T-cell (primary cell): ENCODE data around the gene LMOD3. TPM values are rescaled to one million over a fixed set of nuclear protein-coding genes. Genes with fewer than 3 reads are reported as not detected.
A peak's percentile ranks its signal among the peaks of the same experiment; 100 is the strongest.

Experiments
- ATAC-seq, 4 experiments: fragments of 200-7000 bp in 3 of 4; fragments of 150-1000 bp in 1 of 4; cut with Tn5 transposase; replicated peaks in 1 of 4; 1 replicate in 3 of 4; 2 replicates in 1 of 4; pipeline ENCODE4 v1.10.0; 2021; ENCODE audit warnings: moderate library complexity in 3 of 4, mild to moderate bottlenecking in 2 of 4, moderate number of reproducible peaks in 1 of 4
- CTCF ChIA-PET, 2 donors: fragments of 300-600 bp; sonication (Branson Sonifier 250); formaldehyde crosslinking; loops; one replicate each; lab custom pipeline; 2022; ENCODE audit warnings: antibody characterized with exemption in 2 of 2; lab: Charles Lee
- POLR2A ChIA-PET, 2 donors: fragments of 300-600 bp; sonication (Branson Sonifier 250); formaldehyde crosslinking; loops; one replicate each; lab custom pipeline; 2022; ENCODE audit warnings: antibody characterized with exemption in 2 of 2; lab: Charles Lee
- DNase-seq, 35 experiments: peaks; one replicate each; pipeline versions ENCODE4 v3.0.0 to v3.0.0-alpha.2; 2013 to 2023
- H3K27ac ChIP-seq: one replicate; pipeline ENCODE4 v1.5.1; 2013; ENCODE audit warnings: low read length
- H3K27me3 ChIP-seq, 2 experiments: replicated peaks in 1 of 2; 1 replicate in 1 of 2; 2 replicates in 1 of 2; pipeline versions ENCODE4 v1.6.1 to v1.7.0; 2013; ENCODE audit warnings: low read length in 1 of 2, mixed read lengths in 1 of 2; ENCODE audit not compliant: control insufficient read depth in 2 of 2, insufficient read depth in 2 of 2; ENCODE audit errors: extremely low read depth in 1 of 2
- H3K36me3 ChIP-seq, 2 donors: 1 replicate in 1 of 2; 2 replicates in 1 of 2; pipeline versions ENCODE4 v1.6.1 to v1.7.0; 2013; ENCODE audit warnings: low read length in 1 of 2; ENCODE audit not compliant: control insufficient read depth in 2 of 2, insufficient read depth in 1 of 2; ENCODE audit errors: extremely low read depth in 1 of 2
- H3K4me1 ChIP-seq, 2 experiments: 1 replicate in 1 of 2; 2 replicates in 1 of 2; pipeline versions ENCODE4 v1.6.1 to v1.7.0; 2013; ENCODE audit warnings: low read length in 2 of 2, mixed read lengths in 1 of 2; ENCODE audit not compliant: insufficient read depth in 2 of 2, control insufficient read depth in 1 of 2; ENCODE audit errors: extremely low read depth in 1 of 2
- H3K4me3 ChIP-seq, 2 donors: 1 replicate in 1 of 2; 2 replicates in 1 of 2; pipeline versions ENCODE4 v1.5.1 to v1.7.0; 2013; ENCODE audit warnings: mild to moderate bottlenecking in 2 of 2, low read length in 1 of 2, moderate library complexity in 1 of 2; ENCODE audit not compliant: control insufficient read depth in 1 of 2; ENCODE audit errors: extremely low read depth in 1 of 2
- H3K9me3 ChIP-seq: 2 replicates; pipeline ENCODE4 v1.7.0; 2013
- H3K27ac Mint-ChIP-seq, 2 donors: one replicate each; pipeline ENCODE4 v1.8.0; 2020 to 2021; ENCODE audit warnings: mild to moderate bottlenecking in 2 of 2, mixed read lengths in 2 of 2
- H3K27me3 Mint-ChIP-seq, 2 donors: one replicate each; pipeline ENCODE4 v1.8.0; 2021 to 2022; ENCODE audit warnings: mixed read lengths in 2 of 2
- H3K36me3 Mint-ChIP-seq: one replicate; pipeline ENCODE4 v1.8.0; 2021; ENCODE audit warnings: mixed read lengths
- H3K4me1 Mint-ChIP-seq, 3 donors: one replicate each; pipeline ENCODE4 v1.8.0; 2020 to 2022; ENCODE audit warnings: mixed read lengths in 3 of 3, mild to moderate bottlenecking in 1 of 3
- H3K4me3 Mint-ChIP-seq, 3 donors: one replicate each; pipeline ENCODE4 v1.8.0; 2020 to 2022; ENCODE audit warnings: mild to moderate bottlenecking in 3 of 3, mixed read lengths in 3 of 3, moderate library complexity in 3 of 3
- H3K9me3 Mint-ChIP-seq, 3 donors: one replicate each; pipeline ENCODE4 v1.8.0; 2020 to 2022; ENCODE audit warnings: mixed read lengths in 3 of 3
- WGBS: methylation state at CpG from one replicate; pipeline ENCODE4 v1.1.5; 2013; ENCODE audit warnings: missing lambda C conversion rate; ENCODE audit not compliant: insufficient coverage; 5-methylcytosine and 5-hydroxymethylcytosine counted together
- total RNA-seq, 35 experiments: library from RNA in 6 of 35; stranded (reverse) in 6 of 35; fragments of 120-200 nt in 1 of 35; gene quantifications; one replicate each; pipeline versions ENCODE4 v1.2.1 to v1.2.4 and lab custom pipeline; 2013 to 2026

The LMOD3 gene
- total RNA-seq, 5 donors from 2014 or later (not counting 1 experiment from before 2014, with no cell fraction given): not detected

DNA sequence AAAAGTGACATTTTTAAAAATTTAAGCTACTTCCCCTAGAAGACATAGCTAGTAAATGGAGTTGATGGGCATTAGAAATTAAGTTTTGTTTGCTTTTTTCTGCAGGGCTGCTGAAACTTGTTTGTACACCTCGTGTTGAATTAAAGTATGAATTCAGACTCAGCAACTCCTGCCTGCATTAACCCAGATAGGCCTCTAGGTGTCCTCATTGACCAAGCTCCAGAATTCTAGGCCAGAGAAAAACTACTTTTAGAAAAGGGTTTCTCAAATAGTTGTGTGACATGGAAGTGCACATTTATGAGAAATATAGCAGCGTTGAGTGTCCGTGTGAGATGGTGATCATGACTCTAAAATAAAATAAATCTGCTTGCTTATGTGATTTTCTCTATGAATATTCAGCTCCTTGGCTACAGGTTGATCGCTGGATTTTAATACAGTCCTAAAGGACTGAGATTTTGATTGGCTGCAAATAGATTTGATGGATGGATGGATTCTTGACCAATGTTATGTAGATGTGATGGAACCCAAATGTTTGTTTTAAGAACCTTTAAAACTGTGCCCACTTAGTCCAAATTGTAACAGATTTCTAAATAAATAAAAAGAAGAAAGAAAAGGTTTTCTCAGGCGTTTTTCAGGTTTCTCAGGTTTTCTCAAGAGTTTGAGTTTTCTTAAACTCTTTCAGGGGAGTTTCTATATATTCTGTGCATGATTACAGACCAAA, 39.4 kb upstream of the LMOD3 start:
- Mint-ChIP-seq H3K27me3 (no peaks in the 10 kb centered on the region), H3K9me3 (no peaks in the 10 kb centered on the region), H3K4me1 (peaks cover 0 to 9% (median 3%) of the 10 kb centered on the region in 3 donors), H3K36me3 (no peaks in the 10 kb centered on the region), H3K27ac (no peak overlapping the region), H3K4me3 (no peak overlapping the region)
- no peaks in the 10 kb centered on the region for H3K4me1 ChIP-seq
- H3K27ac ChIP-seq: no peak overlapping the region
- no peaks in the 10 kb centered on the region for H3K36me3 ChIP-seq
- POLR2A ChIA-PET: interaction anchor here in 1 of 2 donors (0.5 kb wide), 1 partner anchor 165 kb away, joined by 7 read pairs; no protein-coding TSS in a partner anchor
- no peaks in the 10 kb centered on the region for H3K9me3 ChIP-seq
- H3K4me3 ChIP-seq: no peak overlapping the region
- DNase-seq (peak in 21 of 35 experiments; percentile 1 to 72 (median 18)), ATAC-seq (peak; percentile 54 to 66 (median 60))
- CTCF ChIA-PET: interaction anchor here (0.5 to 4.6 kb wide), 37 partner anchors 9 to 1408 kb away, joined by 3 to 139 read pairs (median 5); no protein-coding TSS in a partner anchor
- 28% methylated on average over 3 of the region's 5 CpGs for WGBS
- peaks cover 0 to 3% of the 10 kb centered on the region in 2 experiments for H3K27me3 ChIP-seq

DNA sequence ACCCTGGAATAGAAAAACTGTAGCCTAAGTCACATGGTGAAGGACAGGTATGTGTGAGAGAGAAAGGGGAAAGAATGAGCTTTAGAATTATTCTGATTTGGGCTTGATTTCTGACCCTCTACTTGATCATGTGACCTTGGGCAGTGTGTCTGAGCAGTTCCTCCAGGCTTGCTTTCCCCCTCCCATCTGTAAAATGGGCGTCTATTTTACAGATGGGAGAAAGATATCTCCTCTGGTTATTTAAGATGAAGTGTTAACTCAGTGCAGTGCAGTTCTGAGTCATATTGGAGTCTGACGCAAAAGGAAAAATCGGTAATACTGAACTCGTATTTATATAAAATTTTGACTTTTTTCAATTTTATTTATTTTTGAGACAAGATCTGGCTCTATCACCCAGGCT, 38.1 kb upstream of the LMOD3 start:
- CTCF ChIA-PET: interaction anchor here (0.8 to 4.6 kb wide), 11 partner anchors 15 to 264 kb away, joined by 3 to 139 read pairs (median 4); no protein-coding TSS in a partner anchor
- H3K9me3 ChIP-seq: no peaks in the 10 kb centered on the region
- H3K4me3 Mint-ChIP-seq: no peak overlapping the region
- H3K27ac Mint-ChIP-seq: no peak overlapping the region
- no peaks in the 10 kb centered on the region for H3K27me3 Mint-ChIP-seq
- peaks cover 0 to 9% (median 3%) of the 10 kb centered on the region in 3 donors for H3K4me1 Mint-ChIP-seq
- no peak for ATAC-seq
- H3K36me3 ChIP-seq: no peaks in the 10 kb centered on the region
- no peak overlapping the region for H3K27ac ChIP-seq
- DNase-seq: no peak
- H3K27me3 ChIP-seq: peaks cover 0 to 4% of the 10 kb centered on the region in 2 experiments
- H3K36me3 Mint-ChIP-seq: no peaks in the 10 kb centered on the region
- H3K4me3 ChIP-seq: no peak overlapping the region
- H3K9me3 Mint-ChIP-seq: no peaks in the 10 kb centered on the region
- WGBS: no CpG with 5 or more reads among the region's 4 CpGs
- no peaks in the 10 kb centered on the region for H3K4me1 ChIP-seq
- POLR2A ChIA-PET: no interaction called here

DNA sequence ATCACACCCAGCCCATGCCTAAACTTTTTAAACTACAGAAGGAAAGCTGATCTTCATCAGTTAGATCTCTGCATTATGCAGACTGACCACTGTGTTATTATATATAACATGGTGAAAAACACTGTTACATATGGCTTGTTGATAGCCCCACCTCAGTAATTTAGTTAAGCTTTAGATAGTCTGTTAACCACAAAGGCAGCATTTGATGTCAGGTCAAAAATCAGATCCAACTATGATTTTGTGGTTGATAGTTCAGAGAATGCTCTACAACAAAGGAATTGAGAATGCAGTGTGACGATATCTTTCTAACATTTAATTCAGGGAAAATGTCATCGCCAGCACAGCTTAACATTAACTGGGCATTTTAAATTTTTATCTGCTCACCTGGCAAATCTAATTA, 37.7 kb upstream of the LMOD3 start:
- peaks cover 0 to 9% (median 3%) of the 10 kb centered on the region in 3 donors for H3K4me1 Mint-ChIP-seq
- H3K27ac Mint-ChIP-seq: no peak overlapping the region
- Histone ChIP-seq H3K4me1 (no peaks in the 10 kb centered on the region), H3K27ac (no peak overlapping the region), H3K27me3 (peaks cover 0 to 8% of the 10 kb centered on the region in 2 experiments), H3K4me3 (no peak overlapping the region), H3K36me3 (no peaks in the 10 kb centered on the region), H3K9me3 (no peaks in the 10 kb centered on the region)
- ChIA-PET CTCF (interaction anchor here (0.5 to 4.6 kb wide), 12 partner anchors 15 to 265 kb away, joined by 3 to 139 read pairs (median 4); no protein-coding TSS in a partner anchor), POLR2A (interaction anchor here in 1 of 2 donors (0.6 kb wide), 1 partner anchor 9 kb away, joined by 3 read pairs; no protein-coding TSS in a partner anchor)
- peaks cover 2 to 4% of the 10 kb centered on the region in 2 donors for H3K27me3 Mint-ChIP-seq
- ATAC-seq (no peak), DNase-seq (no peak)
- H3K9me3 Mint-ChIP-seq: no peaks in the 10 kb centered on the region
- H3K4me3 Mint-ChIP-seq: no peak overlapping the region
- WGBS: no CpG with 5 or more reads among the region's 2 CpGs
- no peaks in the 10 kb centered on the region for H3K36me3 Mint-ChIP-seq

DNA sequence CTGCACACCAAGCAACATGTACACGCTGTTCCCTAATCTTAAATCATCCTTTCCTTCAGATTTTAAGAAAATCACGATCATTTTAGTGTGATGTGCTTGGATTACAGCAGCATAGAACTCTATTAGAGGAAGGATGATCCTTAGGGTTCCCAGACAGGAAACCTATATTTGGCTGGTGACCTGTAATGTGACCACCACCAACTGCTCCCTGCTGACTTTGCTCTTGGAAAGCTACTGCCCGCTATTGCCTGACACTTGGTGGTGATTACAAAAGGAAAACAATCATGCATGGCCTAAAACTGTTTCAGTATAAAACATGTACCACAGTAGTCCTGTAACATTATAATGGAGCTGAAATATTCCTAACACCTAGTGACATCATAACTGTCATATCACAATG, 27.2 kb upstream of the LMOD3 start:
- DNase-seq: no peak
- ATAC-seq: no peak
- no CpG with 5 or more reads among the region's 3 CpGs for WGBS
- Mint-ChIP-seq H3K9me3 (no peaks in the 10 kb centered on the region), H3K27me3 (no peaks in the 10 kb centered on the region), H3K4me1 (no peaks in the 10 kb centered on the region), H3K27ac (no peak overlapping the region), H3K36me3 (no peaks in the 10 kb centered on the region), H3K4me3 (no peak overlapping the region)
- H3K9me3 ChIP-seq: no peaks in the 10 kb centered on the region
- H3K36me3 ChIP-seq: no peaks in the 10 kb centered on the region
- no peak overlapping the region for H3K4me3 ChIP-seq
- no peaks in the 10 kb centered on the region for H3K27me3 ChIP-seq
- no peaks in the 10 kb centered on the region for H3K4me1 ChIP-seq
- ChIA-PET CTCF (no interaction called here), POLR2A (no interaction called here)
- H3K27ac ChIP-seq: no peak overlapping the region

DNA sequence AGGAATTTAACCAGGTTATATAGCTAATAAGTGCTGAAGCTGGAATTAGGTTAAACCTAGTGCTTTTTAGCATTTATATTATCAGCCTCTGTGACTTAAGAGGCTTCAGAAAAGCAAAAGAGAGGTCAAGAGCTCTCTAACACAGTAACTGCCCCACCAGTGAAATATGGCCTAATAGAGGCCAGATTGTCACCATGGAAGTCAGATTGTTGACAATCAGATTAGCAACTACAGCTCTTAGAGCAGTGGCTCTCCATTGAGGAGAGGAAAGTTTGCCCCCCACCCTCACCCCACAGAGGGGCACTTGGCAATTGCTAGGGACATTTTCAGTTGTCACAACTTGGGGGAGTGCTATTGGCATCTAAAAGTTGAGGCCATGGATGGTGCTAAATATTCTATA, 23.3 kb upstream of the LMOD3 start:
- Mint-ChIP-seq H3K9me3 (no peaks in the 10 kb centered on the region), H3K27ac (no peak overlapping the region), H3K36me3 (no peaks in the 10 kb centered on the region), H3K4me1 (no peaks in the 10 kb centered on the region), H3K27me3 (no peaks in the 10 kb centered on the region), H3K4me3 (no peak overlapping the region)
- POLR2A ChIA-PET: no interaction called here
- no peaks in the 10 kb centered on the region for H3K4me1 ChIP-seq
- no peak overlapping the region for H3K4me3 ChIP-seq
- H3K27ac ChIP-seq: no peak overlapping the region
- ATAC-seq (no peak), DNase-seq (no peak)
- H3K9me3 ChIP-seq: no peaks in the 10 kb centered on the region
- CTCF ChIA-PET: interaction anchor here in 1 of 2 donors (1.6 kb wide), 1 partner anchor 15 kb away, joined by 4 read pairs; no protein-coding TSS in a partner anchor
- no peaks in the 10 kb centered on the region for H3K36me3 ChIP-seq
- no peaks in the 10 kb centered on the region for H3K27me3 ChIP-seq

DNA sequence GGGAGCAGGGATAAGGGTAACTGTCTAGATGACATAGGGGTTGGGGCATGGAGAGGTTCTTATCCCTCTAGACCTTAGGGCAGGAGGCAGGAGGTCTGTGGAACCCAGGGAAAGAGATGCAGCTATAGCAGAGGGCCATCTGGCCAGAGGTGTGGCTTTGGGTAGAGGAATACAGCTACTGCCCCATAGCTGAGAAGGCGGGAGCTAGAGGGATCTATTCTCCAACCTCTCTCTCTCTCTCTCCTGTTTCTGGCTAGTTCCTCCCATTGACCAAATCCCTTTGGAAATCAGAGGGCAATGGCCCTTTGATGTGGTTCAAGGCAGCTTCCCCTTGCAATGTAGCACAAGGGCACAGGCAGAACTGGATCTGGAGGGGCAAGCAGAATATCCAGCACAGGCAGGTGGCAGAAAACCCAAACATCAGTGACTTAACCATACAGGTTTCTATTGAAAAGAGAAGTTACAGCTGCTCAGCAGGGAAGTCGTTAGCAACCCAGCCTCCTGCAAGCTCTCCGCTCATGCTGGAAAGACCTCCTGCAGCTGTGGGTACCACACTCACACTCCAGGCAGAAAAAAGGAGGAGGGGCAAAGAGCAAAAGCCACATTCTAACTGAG, 22.3 kb upstream of the LMOD3 start:
- Mint-ChIP-seq H3K9me3 (no peaks in the 10 kb centered on the region), H3K4me1 (no peaks in the 10 kb centered on the region), H3K27me3 (peaks cover 0 to 3% of the 10 kb centered on the region in 2 donors), H3K36me3 (no peaks in the 10 kb centered on the region), H3K4me3 (no peak overlapping the region), H3K27ac (no peak overlapping the region)
- WGBS: no CpG with 5 or more reads among the region's 3 CpGs
- H3K9me3 ChIP-seq: no peaks in the 10 kb centered on the region
- CTCF ChIA-PET: interaction anchor here in 1 of 2 donors (1.6 kb wide), 1 partner anchor 16 kb away, joined by 4 read pairs; no protein-coding TSS in a partner anchor
- no peaks in the 10 kb centered on the region for H3K27me3 ChIP-seq
- H3K4me3 ChIP-seq: no peak overlapping the region
- no peaks in the 10 kb centered on the region for H3K36me3 ChIP-seq
- ATAC-seq (no peak), DNase-seq (no peak)
- H3K4me1 ChIP-seq: no peaks in the 10 kb centered on the region
- POLR2A ChIA-PET: no interaction called here
- no peak overlapping the region for H3K27ac ChIP-seq
